ENCODE results near the gene RNF186.

RNF186 gene

GRCh38 chr1:19802269-19802668 lies 12.8 kb downstream of the RNF186 start:
- no peak for DNase-seq (ENCODE audit: low read depth, low spot score)
- H3K4me3 ChIP-seq (ENCODE audit: low read depth, low read length) = no peak overlapping the region
- no peak for TF ChIP-seq CTCF (IDR thresholded peaks at IDR 0.05; ENCODE audit: insufficient read depth, low read length, missing control alignments)
- ChIA-PET CTCF (interaction anchor here (1.4 to 4.8 kb wide), 3 partner anchors 10 to 87 kb away, joined by 3 to 28 read pairs (median 6); no protein-coding TSS in a partner anchor), POLR2A (no interaction called here)

- DNase-seq (ENCODE audit: low read depth, low spot score) = peak; percentile 42
- ChIA-PET CTCF (interaction anchor here (1.9 to 4.8 kb wide), 2 partner anchors 12 to 82 kb away, joined by 5 to 28 read pairs; partner anchors contain the start of gene OTUD3), POLR2A (interaction anchor here (1.2 kb wide), 1 partner anchor 34 kb away, joined by 3 read pairs; no protein-coding TSS in a partner anchor)
- peak overlapping the region; percentile 61 for H3K4me3 ChIP-seq (ENCODE audit: low read depth, low read length)
- TF ChIP-seq CTCF (IDR thresholded peaks at IDR 0.05; ENCODE audit: insufficient read depth, low read length, missing control alignments) = no peak
Measured at GRCh38 chr1:19800076-19800804, 14.8 kb downstream of the RNF186 start.

GRCh38 chr1:19799230-19800075 lies 15.6 kb downstream of the RNF186 start, which contains the start of gene TMCO4:
TMCO4 (minus strand) TSS chr1:19799916; CDS start chr1:19780758, 19,158 bp downstream.
- no peak for DNase-seq (ENCODE audit: low read depth, low spot score)
- TF ChIP-seq CTCF (IDR thresholded peaks at IDR 0.05; ENCODE audit: insufficient read depth, low read length, missing control alignments) = peak; percentile 59
- ChIA-PET CTCF (interaction anchor here (1.3 to 4.8 kb wide), 4 partner anchors 8 to 95 kb away, joined by 4 to 28 read pairs (median 6); no protein-coding TSS in a partner anchor), POLR2A (no interaction called here)
- H3K4me3 ChIP-seq (ENCODE audit: low read depth, low read length) = peak within 1 kb of the TSS; percentile 61

- no peak for TF ChIP-seq CTCF (IDR thresholded peaks at IDR 0.05; ENCODE audit: insufficient read depth, low read length, missing control alignments)
- ChIA-PET POLR2A (no interaction called here), CTCF (interaction anchor here (1.0 to 1.8 kb wide), 4 partner anchors 8 to 94 kb away, joined by 3 to 7 read pairs (median 4); no protein-coding TSS in a partner anchor)
- peak overlapping the region; percentile 61; the same call in 1 of the 2 replicates for H3K4me3 ChIP-seq (ENCODE audit: low read depth, low read length)
- DNase-seq (ENCODE audit: low read depth, low spot score) = no peak
Measured at GRCh38 chr1:19798486-19799229, 16.4 kb downstream of the RNF186 start.

- ChIA-PET CTCF (interaction anchor here (1.0 to 1.8 kb wide), 4 partner anchors 9 to 93 kb away, joined by 3 to 7 read pairs (median 4); no protein-coding TSS in a partner anchor), POLR2A (no interaction called here)
- DNase-seq (ENCODE audit: low read depth, low spot score) = no peak
- H3K4me3 ChIP-seq (ENCODE audit: low read depth, low read length) = no peak overlapping the region
- no peak for TF ChIP-seq CTCF (IDR thresholded peaks at IDR 0.05; ENCODE audit: insufficient read depth, low read length, missing control alignments)
Measured at GRCh38 chr1:19797827-19798226, 17.3 kb downstream of the RNF186 start.

All from AG04449 (cell line).